ENCODE data around the gene LRIG1. TPM values are rescaled to one million over a fixed set of nuclear protein-coding genes. Genes with fewer than 3 reads are reported as not detected.

Gene LRIG1
- total RNA-seq, 4 donors from 2014 or later: 95.3 to 136 (median 131) TPM

- H3K9me3 ChIP-seq: no peaks in the 10 kb centered on the region
- intact Hi-C loops (cut with DNase I): loop anchor here (10.0 kb wide), 1 partner anchor 227 kb away; no protein-coding TSS in a partner anchor
- H3K36me3 ChIP-seq: no peaks in the 10 kb centered on the region
- no peak overlapping the region for H3K27ac ChIP-seq (replicated peaks in 1 of 4)
- 87% methylated on average over 8 of the region's 8 CpGs for WGBS
- DNase-seq (ENCODE audit: extremely low spot score): no peak
- H3K4me3 ChIP-seq: no peak overlapping the region
- peaks cover 0 to 16% (median 13%) of the 10 kb centered on the region in 4 donors for H3K4me1 ChIP-seq
- no peaks in the 10 kb centered on the region for H3K27me3 ChIP-seq
- no peak for TF ChIP-seq EP300 (IDR thresholded peaks at IDR 0.05)
- TF ChIP-seq, protein P1, sequence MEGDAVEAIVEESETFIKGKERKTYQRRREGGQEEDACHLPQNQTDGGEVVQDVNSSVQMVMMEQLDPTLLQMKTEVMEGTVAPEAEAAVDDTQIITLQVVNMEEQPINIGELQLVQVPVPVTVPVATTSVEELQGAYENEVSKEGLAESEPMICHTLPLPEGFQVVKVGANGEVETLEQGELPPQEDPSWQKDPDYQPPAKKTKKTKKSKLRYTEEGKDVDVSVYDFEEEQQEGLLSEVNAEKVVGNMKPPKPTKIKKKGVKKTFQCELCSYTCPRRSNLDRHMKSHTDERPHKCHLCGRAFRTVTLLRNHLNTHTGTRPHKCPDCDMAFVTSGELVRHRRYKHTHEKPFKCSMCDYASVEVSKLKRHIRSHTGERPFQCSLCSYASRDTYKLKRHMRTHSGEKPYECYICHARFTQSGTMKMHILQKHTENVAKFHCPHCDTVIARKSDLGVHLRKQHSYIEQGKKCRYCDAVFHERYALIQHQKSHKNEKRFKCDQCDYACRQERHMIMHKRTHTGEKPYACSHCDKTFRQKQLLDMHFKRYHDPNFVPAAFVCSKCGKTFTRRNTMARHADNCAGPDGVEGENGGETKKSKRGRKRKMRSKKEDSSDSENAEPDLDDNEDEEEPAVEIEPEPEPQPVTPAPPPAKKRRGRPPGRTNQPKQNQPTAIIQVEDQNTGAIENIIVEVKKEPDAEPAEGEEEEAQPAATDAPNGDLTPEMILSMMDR (IDR thresholded peaks at IDR 0.05): no peak
- no peak for TF ChIP-seq POLR2AphosphoS5 (IDR thresholded peaks at IDR 0.05)
- TF ChIP-seq POLR2A (IDR thresholded peaks at IDR 0.05; ENCODE audit: low read depth): no peak
Measured at GRCh38 chr3:66507423-66508260, 6.8 kb upstream of the LRIG1 start.

DNA sequence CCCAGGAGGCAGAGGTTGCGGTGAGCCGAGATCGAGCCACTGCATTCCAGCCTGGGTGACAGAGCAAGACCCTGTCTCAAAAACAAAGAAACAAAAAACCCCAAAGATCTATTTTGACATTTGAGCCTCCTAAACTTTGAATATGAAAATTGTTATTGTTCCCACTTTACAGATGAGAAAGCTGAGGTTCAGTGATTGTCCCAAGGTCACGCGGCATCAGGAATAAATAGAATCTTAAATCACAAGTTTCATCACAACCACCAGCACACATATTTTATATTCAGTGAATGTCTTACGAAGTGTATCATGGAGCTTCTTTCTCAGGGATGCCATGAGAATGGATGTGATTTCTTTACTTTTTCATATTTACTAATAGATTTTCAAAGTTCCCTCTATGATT lies 5.3 kb upstream of the LRIG1 start:
- TF ChIP-seq POLR2A (IDR thresholded peaks at IDR 0.05; ENCODE audit: low read depth) (no peak), EP300 (IDR thresholded peaks at IDR 0.05) (no peak), POLR2AphosphoS5 (IDR thresholded peaks at IDR 0.05) (no peak)
- TF ChIP-seq, protein P1 (IDR thresholded peaks at IDR 0.05): no peak
- H3K27ac ChIP-seq (replicated peaks in 1 of 4): peak overlapping the region in 2 of 4 donors; percentile 26 to 52
- no peak for DNase-seq (ENCODE audit: extremely low spot score)
- H3K36me3 ChIP-seq: no peaks in the 10 kb centered on the region
- no peaks in the 10 kb centered on the region for H3K9me3 ChIP-seq
- peaks cover 5 to 26% (median 21%) of the 10 kb centered on the region in 4 donors for H3K4me1 ChIP-seq
- intact Hi-C loops (cut with DNase I): loop anchor here (10.0 kb wide), 1 partner anchor 229 kb away; no protein-coding TSS in a partner anchor
- no peaks in the 10 kb centered on the region for H3K27me3 ChIP-seq
- no peak overlapping the region for H3K4me3 ChIP-seq
- 94% methylated on average over 6 of the region's 6 CpGs for WGBS

DNA sequence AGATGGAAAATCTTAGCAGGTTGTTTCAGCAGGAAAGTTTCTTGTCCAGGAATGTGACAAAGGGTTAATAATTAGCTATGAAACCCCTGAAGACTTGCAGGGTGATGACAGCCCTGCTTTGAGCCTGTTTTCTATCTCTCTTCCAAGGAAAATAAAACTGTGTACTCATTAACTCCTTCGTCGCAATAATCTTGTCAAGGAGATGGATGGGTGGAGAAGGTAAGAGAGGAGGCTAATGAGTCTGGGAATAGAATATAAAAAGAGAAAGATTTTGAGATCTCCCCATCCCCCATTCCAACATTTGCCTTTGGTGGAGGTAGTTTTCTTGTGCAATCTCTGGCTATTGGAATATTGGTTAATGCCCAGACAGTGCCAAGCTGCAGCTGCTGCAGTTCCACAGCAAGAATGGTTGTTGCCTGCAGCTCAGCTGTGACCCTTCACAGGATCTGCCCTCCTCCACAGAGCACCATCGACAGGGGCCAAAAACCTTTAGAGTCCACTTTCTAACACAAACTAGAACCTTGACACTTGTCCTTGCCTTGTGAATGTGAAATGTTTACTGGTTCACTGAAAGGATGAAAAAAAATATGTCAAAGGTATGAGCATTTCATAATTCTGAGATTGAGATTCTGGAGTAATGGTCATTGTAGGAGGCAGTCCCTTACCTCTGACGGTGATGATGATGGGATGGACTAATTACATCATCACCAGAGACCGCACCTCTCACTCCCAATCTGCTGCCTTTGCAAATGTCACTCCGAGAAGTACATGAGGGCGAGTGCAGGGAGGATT lies 4.2 kb upstream of the LRIG1 start:
- peak overlapping the region in 3 of 4 donors; percentile 31 to 52 (median 37) for H3K27ac ChIP-seq (replicated peaks in 1 of 4)

GRCh38 chr3:66502981-66503380 lies 2.2 kb upstream of the LRIG1 start:
- no peak overlapping the region for H3K4me3 ChIP-seq
- H3K4me1 ChIP-seq: peaks cover 11 to 36% (median 32%) of the 10 kb centered on the region in 4 donors
- no peaks in the 10 kb centered on the region for H3K36me3 ChIP-seq
- no peaks in the 10 kb centered on the region for H3K27me3 ChIP-seq
- intact Hi-C loops (cut with DNase I): loop anchor here (2.0 to 10.0 kb wide), 3 partner anchors 226 to 314 kb away; no protein-coding TSS in a partner anchor
- no peaks in the 10 kb centered on the region for H3K9me3 ChIP-seq
- WGBS: 66% methylated on average over 2 of the region's 2 CpGs
- H3K27ac ChIP-seq (replicated peaks in 1 of 4): no peak overlapping the region
- no peak for DNase-seq (ENCODE audit: extremely low spot score)
- TF ChIP-seq, protein P1 (IDR thresholded peaks at IDR 0.05): no peak
- no peak for TF ChIP-seq POLR2A (IDR thresholded peaks at IDR 0.05; ENCODE audit: low read depth)

More for the DNA sequence above, 4.2 kb upstream of the LRIG1 start:
- TF ChIP-seq, protein P1 (IDR thresholded peaks at IDR 0.05): no peak
- TF ChIP-seq POLR2A (IDR thresholded peaks at IDR 0.05; ENCODE audit: low read depth) (no peak), EP300 (IDR thresholded peaks at IDR 0.05) (no peak), POLR2AphosphoS5 (IDR thresholded peaks at IDR 0.05) (no peak)
- no peak for DNase-seq (ENCODE audit: extremely low spot score)
- Histone ChIP-seq H3K27me3 (no peaks in the 10 kb centered on the region), H3K9me3 (no peaks in the 10 kb centered on the region), H3K4me3 (no peak overlapping the region), H3K36me3 (no peaks in the 10 kb centered on the region), H3K4me1 (peaks cover 5 to 26% (median 21%) of the 10 kb centered on the region in 4 donors)
- WGBS: 53% methylated on average over 7 of the region's 7 CpGs
- intact Hi-C loops (cut with DNase I): loop anchor here (5.0 to 10.0 kb wide), 2 partner anchors 230 to 312 kb away; no protein-coding TSS in a partner anchor
